Activated CD8-positive, alpha-beta memory T cell treated with anti-CD3 and anti-CD28 coated beads for 36 hours (primary cell): ENCODE results near the gene MYOM3. TPM values are rescaled to one million over a fixed set of nuclear protein-coding genes. Genes with fewer than 3 reads are reported as not detected.
"Not testable (repeated sequence)": the region's sequence is repeated elsewhere in the genome, so short reads cannot be mapped to it uniquely, and the experiment has no call there.

Source experiments
- CTCF ChIA-PET: fragments of 350-600 bp; sonication (Branson Sonifier 250); formaldehyde crosslinking; loops from one replicate; lab custom pipeline; 2021; ENCODE audit warnings: antibody characterized with exemption; lab: Charles Lee
- POLR2A ChIA-PET: fragments of 350-600 bp; sonication (Branson Sonifier 250); formaldehyde crosslinking; loops from one replicate; lab custom pipeline; 2021; ENCODE audit warnings: antibody characterized with exemption; lab: Charles Lee
- total RNA-seq, 2 experiments: library from RNA; stranded (reverse); gene quantifications; one replicate each; pipeline ENCODE4 v1.2.3, GENCODE V29; 2021

Gene MYOM3
- total RNA-seq, 2 experiments from 2014 or later = not detected

- CTCF ChIA-PET = interaction anchor here (1.1 kb wide), 1 partner anchor 13 kb away, joined by 3 read pairs; no protein-coding TSS in a partner anchor
- POLR2A ChIA-PET = no interaction called here
Observed at GRCh38 chr1:24021403-24022266, 90.3 kb downstream of the MYOM3 start.

GRCh38 chr1:24020470-24020869, 91.5 kb downstream of the MYOM3 start:
- CTCF ChIA-PET = no interaction called here
- POLR2A ChIA-PET = no interaction called here

DNA sequence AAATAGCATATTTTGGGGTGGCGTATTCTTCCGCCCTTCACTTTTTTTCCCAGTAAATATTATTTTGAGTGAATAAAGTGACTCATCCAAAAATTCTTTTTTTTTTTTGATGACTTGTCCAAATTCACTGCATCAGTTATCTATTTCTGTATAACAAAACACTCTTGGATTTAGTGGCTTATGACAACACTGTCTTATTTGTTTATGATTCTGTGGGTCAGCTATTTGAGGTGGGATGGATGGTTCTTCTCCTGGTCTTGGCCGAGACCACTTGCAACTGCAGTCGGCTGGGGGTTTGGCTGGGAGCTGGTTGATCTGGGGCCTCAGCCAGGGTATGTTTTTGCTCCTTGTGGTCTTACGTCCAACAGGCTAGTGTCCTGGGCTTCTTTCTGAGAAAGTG, 91.9 kb downstream of the MYOM3 start:
- POLR2A ChIA-PET = no interaction called here
- CTCF ChIA-PET = no interaction called here

DNA sequence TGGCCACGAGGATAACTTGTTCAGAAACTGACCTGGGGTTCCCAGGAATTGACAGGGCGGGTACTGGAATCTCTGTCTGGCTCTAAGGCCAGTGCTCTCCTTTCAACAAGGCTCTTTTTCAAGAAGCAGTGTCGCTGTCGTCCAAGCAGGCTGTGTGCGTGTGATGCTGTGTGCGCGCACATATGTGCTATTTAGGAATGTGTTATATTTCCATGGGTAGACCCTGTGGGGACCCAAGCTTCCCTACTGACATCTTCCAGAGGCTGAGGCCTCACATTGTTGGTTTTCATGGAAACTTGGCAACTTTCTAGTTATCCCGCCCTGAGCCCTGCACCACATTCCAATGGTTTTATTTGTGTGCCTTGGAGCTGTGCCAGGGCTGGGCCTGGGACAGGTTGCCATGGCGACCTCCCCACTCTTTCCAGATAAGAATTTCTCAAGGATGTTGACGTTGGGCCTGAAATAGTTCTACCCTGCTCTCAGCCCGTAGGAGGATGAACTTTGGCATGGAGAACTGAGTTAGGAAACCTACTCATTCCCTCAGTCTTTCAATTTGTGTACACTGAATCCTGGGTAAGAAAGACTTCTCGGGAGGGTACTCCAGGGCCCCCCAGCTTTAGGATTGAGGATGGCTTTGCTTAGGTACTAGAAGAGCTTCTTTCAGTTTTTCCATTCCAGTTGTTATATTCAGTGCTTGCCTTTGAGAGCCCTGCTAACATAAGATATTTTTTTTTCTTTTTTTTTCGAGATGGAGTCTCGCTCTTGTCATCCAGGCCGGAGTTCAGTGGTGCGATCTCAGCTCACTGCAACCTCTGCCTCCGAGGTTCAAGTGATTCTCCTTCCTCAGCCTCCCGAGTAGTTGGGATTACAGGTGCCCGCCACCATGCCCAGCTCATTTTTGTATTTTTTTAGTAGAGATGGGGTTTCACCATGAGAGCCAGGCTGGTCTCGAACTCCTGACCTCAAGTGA, 93.0 kb downstream of the MYOM3 start:
- ChIA-PET CTCF (interaction anchor here (0.7 kb wide), 2 partner anchors 122 to 1474 kb away, joined by 3 read pairs; no protein-coding TSS in a partner anchor), POLR2A (no interaction called here)

DNA sequence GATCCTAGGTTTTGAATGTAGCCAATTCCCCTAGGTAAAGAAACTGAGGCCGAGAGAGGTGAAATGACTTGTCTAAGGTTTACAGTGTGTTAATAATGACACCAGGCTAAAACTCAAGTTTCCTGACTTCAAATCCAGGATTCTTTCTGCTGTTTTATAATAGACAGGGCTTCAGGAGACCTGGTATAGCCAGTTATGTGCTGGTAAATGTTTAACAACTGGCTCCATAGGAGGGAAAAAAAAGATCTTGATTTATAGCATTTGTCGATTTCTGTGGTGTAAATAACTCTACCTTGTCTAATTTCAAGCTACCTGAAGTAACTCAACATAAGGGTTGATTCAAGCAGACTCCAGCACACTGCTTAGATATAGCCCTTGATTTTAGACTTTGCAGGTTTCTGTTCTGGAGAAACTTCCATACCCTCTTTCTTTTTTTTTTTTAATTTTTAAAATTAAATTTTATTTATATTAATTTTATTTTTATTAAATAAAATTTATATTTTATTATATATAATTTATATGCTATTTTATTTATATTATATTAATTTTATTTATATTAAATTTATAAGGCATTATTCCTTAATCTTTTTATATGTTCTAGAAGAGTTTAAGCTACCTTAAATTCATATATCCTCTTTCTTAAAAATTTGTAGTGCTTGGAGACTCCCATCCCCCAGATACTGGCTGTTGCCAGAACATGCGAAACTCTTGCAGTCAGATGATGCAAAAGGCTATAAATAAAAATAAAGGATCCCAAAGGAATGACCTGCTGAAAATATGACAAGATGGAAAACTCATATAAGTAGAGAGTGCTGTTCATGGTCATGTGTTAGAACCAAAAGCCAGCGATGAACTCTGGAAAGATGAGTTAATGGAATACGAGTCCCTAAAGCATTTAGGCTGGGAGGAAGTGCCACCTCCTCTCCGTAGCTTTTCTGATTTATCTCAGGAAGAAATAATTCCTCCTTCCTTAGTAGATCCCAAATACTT, 96.4 kb downstream of the MYOM3 start:
- ChIA-PET CTCF (no interaction called here), POLR2A (no interaction called here)

DNA sequence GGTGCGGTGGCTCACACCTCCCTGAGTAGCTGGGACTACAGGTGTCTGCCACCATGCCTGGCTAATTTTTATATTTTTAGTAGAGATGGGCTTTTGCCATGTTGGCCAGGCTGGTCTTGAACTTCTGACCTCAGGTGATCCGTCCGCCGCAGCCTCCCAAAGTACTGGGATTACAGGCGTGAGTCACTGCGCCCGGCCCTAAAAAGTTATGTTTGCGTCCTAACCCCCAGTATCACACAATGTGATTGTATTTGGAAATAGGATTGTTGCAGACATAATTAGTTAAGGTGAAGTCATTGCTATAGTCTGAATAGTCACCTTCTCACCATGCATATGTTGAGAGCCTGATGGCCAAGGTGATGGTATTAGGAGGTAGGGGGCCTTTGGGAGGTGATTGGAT, 99.1 kb downstream of the MYOM3 start:
- POLR2A ChIA-PET, CTCF ChIA-PET: not testable (repeated sequence)

GRCh38 chr1:24010650-24011049, 101.3 kb downstream of the MYOM3 start:
- ChIA-PET CTCF (no interaction called here), POLR2A (no interaction called here)

- ChIA-PET POLR2A (no interaction called here), CTCF (interaction anchor here (0.9 kb wide), 1 partner anchor 18 kb away, joined by 3 read pairs; no protein-coding TSS in a partner anchor)
Observed at GRCh38 chr1:24009406-24009805, 102.5 kb downstream of the MYOM3 start.

GRCh38 chr1:24008574-24009184, 103.3 kb downstream of the MYOM3 start:
- CTCF ChIA-PET = interaction anchor here (0.9 kb wide), 1 partner anchor 19 kb away, joined by 3 read pairs; no protein-coding TSS in a partner anchor
- POLR2A ChIA-PET = not testable (repeated sequence)

- CTCF ChIA-PET = no interaction called here
Observed at GRCh38 chr1:24007079-24007478, 104.9 kb downstream of the MYOM3 start.

More at GRCh38 chr1:24007079-24007478, 104.9 kb downstream of the MYOM3 start:
- POLR2A ChIA-PET = no interaction called here

Other genes with a start within 250 kb of the MYOM3 start
- 1 to 10 TPM; 5.0 to 6.0 TPM for gene FUCA1, start 243.8 kb downstream of the MYOM3 start, total RNA-seq
- under 1 TPM; 0.04 TPM for gene CNR2, start 198.8 kb downstream of the MYOM3 start, total RNA-seq
- gene PNRC2, start 152.3 kb downstream of the MYOM3 start, total RNA-seq = 100 to 1,000 TPM; 132 to 135 TPM
- 100 to 1,000 TPM; 202 to 205 TPM for gene SRSF10, start 131.8 kb downstream of the MYOM3 start, total RNA-seq
- not detected for gene IL22RA1, start 31.0 kb upstream of the MYOM3 start, total RNA-seq
- gene IFNLR1, start 75.2 kb upstream of the MYOM3 start, total RNA-seq = 1 to 10 TPM; 4.3 to 5.6 TPM
- not detected for gene GRHL3, start 207.2 kb upstream of the MYOM3 start, total RNA-seq